GM10847 (cell line): ENCODE data around the gene FCHO1.

Source experiments
- POLR2A ChIP-seq: IDR thresholded peaks from 2 replicates; pipeline ENCODE4 v1.6.1; 2011; ENCODE audit not compliant: insufficient read length; ENCODE audit errors: extremely low read depth

FCHO1 gene

DNA sequence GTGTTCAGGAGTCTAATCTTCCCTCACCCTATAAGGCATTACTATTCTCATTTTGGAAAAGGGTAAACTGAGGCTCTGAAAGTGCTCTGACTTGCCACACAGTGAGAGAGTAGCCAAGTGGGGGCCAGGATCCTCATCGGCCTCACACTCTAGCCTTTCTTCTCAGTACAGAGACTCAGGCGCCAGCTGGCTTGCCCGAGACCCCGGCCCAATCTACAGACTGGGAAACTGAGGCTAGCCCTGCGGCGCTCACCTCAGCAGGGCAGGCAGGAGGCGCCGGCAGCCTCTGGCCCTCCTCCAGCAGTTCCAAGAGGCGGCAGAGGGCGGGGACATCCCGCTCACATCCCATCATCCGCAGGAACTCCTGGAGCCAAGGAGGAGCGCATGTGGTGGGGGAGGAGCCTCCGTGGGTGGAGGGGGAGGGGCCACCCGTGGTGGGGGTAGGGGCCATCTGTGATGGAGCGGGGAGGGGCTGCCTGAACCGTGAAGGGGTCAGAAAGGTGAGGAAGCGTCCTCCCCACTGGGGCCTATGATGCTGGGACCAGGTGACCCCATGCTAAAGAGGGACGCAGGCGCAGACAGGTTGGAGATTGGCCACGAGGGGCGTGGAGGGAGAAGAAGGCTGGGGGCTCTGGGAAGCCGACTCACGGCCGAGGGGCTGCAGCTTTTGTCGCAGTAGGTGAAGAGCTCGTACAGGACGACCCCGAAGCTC lies 78.7 kb downstream of the FCHO1 start:
- no peak for TF ChIP-seq POLR2A

- TF ChIP-seq POLR2A, result no peak
These were observed 79.5 kb downstream of the FCHO1 start for GRCh38 chr19:17830567-17831418.

- no peak for TF ChIP-seq POLR2A
These were observed 80.2 kb downstream of the FCHO1 start for GRCh38 chr19:17831419-17831888.

- no peak for TF ChIP-seq POLR2A
These were observed 81.3 kb downstream of the FCHO1 start for GRCh38 chr19:17832443-17833208.

DNA sequence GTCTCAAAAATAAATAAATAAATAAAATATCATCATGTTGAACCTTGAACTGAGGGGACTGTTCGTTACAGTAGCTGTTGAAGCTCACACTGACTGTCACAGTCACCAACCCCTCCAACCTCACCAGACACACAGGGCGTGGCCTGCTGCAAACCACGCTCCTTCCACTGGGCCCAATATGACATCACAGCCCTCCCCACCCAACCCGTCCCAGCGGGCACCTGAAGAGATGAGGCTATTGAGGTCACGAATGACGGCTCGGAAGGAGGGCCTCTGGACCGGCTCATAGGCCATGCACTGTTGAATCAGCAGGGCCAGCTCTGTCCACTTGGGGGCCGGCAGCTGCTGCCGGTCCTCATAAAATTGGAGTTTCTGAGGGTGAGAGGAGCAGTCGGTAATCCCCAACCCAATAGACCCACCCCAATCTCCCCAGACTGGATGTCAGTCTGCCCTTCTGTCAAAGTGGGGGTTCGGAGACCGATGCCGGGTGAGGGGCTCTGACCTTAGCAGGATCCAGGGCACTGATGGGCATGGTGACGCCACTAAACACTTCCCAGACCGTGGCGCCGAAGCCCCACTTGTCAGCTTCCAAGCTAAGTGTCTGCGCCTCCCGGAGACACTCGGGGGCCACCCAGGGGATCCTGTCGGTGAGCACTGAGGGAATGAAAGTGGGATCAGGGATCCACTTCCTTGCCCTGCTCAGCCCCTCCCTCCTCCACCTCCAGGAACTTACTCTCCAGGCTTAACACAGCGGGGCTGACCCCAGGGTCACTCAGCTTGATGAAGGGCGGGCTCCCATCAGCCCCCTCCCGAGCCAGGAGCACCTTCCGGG lies 83.3 kb downstream of the FCHO1 start:
- no peak for TF ChIP-seq POLR2A

GRCh38 chr19:17835182-17836006 lies 84.1 kb downstream of the FCHO1 start:
- no peak for TF ChIP-seq POLR2A

GRCh38 chr19:17836530-17836929 lies 85.3 kb downstream of the FCHO1 start:
- TF ChIP-seq POLR2A, result no peak

- no peak for TF ChIP-seq POLR2A
These were observed 86.7 kb downstream of the FCHO1 start for GRCh38 chr19:17837972-17838371.
